IMR-90 (cell line): Measurements from ENCODE around the gene SNX11.

ENCODE experiments used
- BHLHE40 ChIP-seq: fragments of 150-350 bp; IDR thresholded peaks from 2 replicates; pipeline ENCODE4 v1.6.1; 2016; ENCODE audit warnings: mild to moderate bottlenecking, low read depth, low read length
- CEBPB ChIP-seq: IDR thresholded peaks from 2 replicates; pipeline ENCODE4 v1.6.1; 2012; ENCODE audit warnings: low read depth, low read length, improper control_type of control experiment
- CHD1 ChIP-seq: IDR thresholded peaks from 2 replicates; pipeline ENCODE4 v1.6.1; 2012; ENCODE audit warnings: low read depth, low read length, improper control_type of control experiment
- CTCF ChIP-seq: conservative IDR thresholded peaks from 2 replicates; pipeline ENCODE4 v1.5.1; 2012; ENCODE audit warnings: mild to moderate bottlenecking, low read depth, low read length, improper control_type of control experiment
- MAZ ChIP-seq: IDR thresholded peaks from 2 replicates; pipeline ENCODE4 v1.6.1; 2012; ENCODE audit warnings: low read depth, mild to moderate bottlenecking, low read length, improper control_type of control experiment, moderate library complexity, borderline replicate concordance
- POLR2A ChIP-seq: IDR thresholded peaks from 2 replicates; pipeline ENCODE4 v1.6.1; 2012; ENCODE audit warnings: mild to moderate bottlenecking, low read depth, low read length
- RFX5 ChIP-seq: IDR thresholded peaks from 2 replicates; pipeline ENCODE4 v1.8.0; 2012; ENCODE audit warnings: low read depth, mild to moderate bottlenecking, low read length, moderate library complexity

DNA sequence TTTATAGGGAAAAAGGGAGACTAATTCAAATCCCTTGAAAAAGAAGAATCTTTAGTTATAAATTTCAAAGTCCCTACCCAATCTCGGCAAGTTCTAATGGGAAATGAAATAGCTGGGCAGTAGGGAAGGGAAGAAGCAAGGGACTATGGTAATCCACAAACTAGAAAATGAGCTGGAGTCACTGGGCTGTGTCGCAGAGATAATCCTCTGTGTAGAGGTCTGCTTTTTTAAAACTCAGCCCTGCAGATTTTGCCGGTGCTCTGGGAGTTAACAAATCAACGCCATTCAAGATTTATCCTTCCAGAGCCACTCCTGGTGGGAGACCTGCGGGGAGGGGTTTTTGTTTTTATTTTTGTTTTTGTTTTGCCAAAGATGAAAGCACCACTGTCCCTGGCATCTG lies 20.8 kb downstream of the SNX11 start:
- no peak for TF ChIP-seq POLR2A
- TF ChIP-seq RFX5: no peak
- TF ChIP-seq CTCF: no peak
- TF ChIP-seq BHLHE40: no peak
- no peak for TF ChIP-seq CHD1
- TF ChIP-seq MAZ: no peak
- no peak for TF ChIP-seq CEBPB
